GM03348 (cell line): ENCODE results near the gene MAGIX.
"Not testable (repeated sequence)": the region's sequence is repeated elsewhere in the genome, so short reads cannot be mapped to it uniquely, and the experiment has no call there.

Experiments used
- DNase-seq: peaks from one replicate; pipeline ENCODE4 v3.0.0; 2012; ENCODE audit warnings: low spot score

MAGIX gene

GRCh38 chrX:49162620-49163019 is at the start of gene MAGIX:
MAGIX (plus strand) TSS chrX:49162758; CDS start chrX:49162890, 132 bp downstream.
- DNase-seq = no peak

- no peak for DNase-seq
Observed at GRCh38 chrX:49116076-49116475, 46.5 kb upstream of the MAGIX start.

- no peak for DNase-seq
Observed at GRCh38 chrX:49116716-49117115, 45.8 kb upstream of the MAGIX start.

GRCh38 chrX:49117581-49117980 is 45.0 kb upstream of the MAGIX start:
- DNase-seq = no peak

GRCh38 chrX:49120091-49120490 is 42.5 kb upstream of the MAGIX start:
- DNase-seq = no peak

GRCh38 chrX:49122499-49122898 is 40.1 kb upstream of the MAGIX start:
- no peak for DNase-seq

GRCh38 chrX:49127742-49128258 is 34.8 kb upstream of the MAGIX start:
- not testable (repeated sequence) for DNase-seq

- DNase-seq = no peak
Observed at GRCh38 chrX:49129427-49129826, 33.1 kb upstream of the MAGIX start.

GRCh38 chrX:49132275-49132674 is 30.3 kb upstream of the MAGIX start:
- DNase-seq = not testable (repeated sequence)

GRCh38 chrX:49133759-49134158 is 28.8 kb upstream of the MAGIX start:
- DNase-seq = no peak

- DNase-seq = no peak
Observed at GRCh38 chrX:49137492-49137891, 25.1 kb upstream of the MAGIX start.

GRCh38 chrX:49139713-49140112 is 22.8 kb upstream of the MAGIX start:
- DNase-seq = no peak

GRCh38 chrX:49142264-49142663 is 20.3 kb upstream of the MAGIX start:
- not testable (repeated sequence) for DNase-seq

GRCh38 chrX:49143154-49143553 is 19.4 kb upstream of the MAGIX start:
- not testable (repeated sequence) for DNase-seq

- no peak for DNase-seq
Observed at GRCh38 chrX:49147282-49147681, 15.3 kb upstream of the MAGIX start.

- DNase-seq = no peak
Observed at GRCh38 chrX:49147936-49148335, 14.6 kb upstream of the MAGIX start.

GRCh38 chrX:49148390-49149100 is 14.0 kb upstream of the MAGIX start:
- DNase-seq = not testable (repeated sequence)

- DNase-seq = not testable (repeated sequence)
Observed at GRCh38 chrX:49149291-49149690, 13.3 kb upstream of the MAGIX start.

- no peak for DNase-seq
Observed at GRCh38 chrX:49153467-49153866, 9.1 kb upstream of the MAGIX start.

GRCh38 chrX:49155243-49155899 is 7.2 kb upstream of the MAGIX start:
- DNase-seq = peak; percentile 73

- DNase-seq = peak; percentile 93
Observed at GRCh38 chrX:49155900-49156837, 6.4 kb upstream of the MAGIX start.

- DNase-seq = no peak
Observed at GRCh38 chrX:49157194-49157593, 5.4 kb upstream of the MAGIX start.
